Measurements from ENCODE around the gene CREBBP.

CREBBP gene

GRCh38 chr16:3770530-3770929 lies 110.0 kb downstream of the CREBBP start:
- Histone ChIP-seq H3K4me1 (ENCODE audit: control insufficient read depth, insufficient read depth, low read length, poor library complexity, severe bottlenecking) (no peaks in the 10 kb centered on the region), H3K9me3 (ENCODE audit: control insufficient read depth, low read length) (no peaks in the 10 kb centered on the region), H3K27me3 (replicated peaks; ENCODE audit: control insufficient read depth, insufficient read depth, low read length, poor library complexity, severe bottlenecking) (no peaks in the 10 kb centered on the region), H3K27ac (ENCODE audit: insufficient read depth, low read length, poor library complexity, severe bottlenecking) (no peak overlapping the region), H3K36me3 (ENCODE audit: control insufficient read depth, insufficient read depth, low read length) (peaks cover 84% of the 10 kb centered on the region), H3K4me3 (ENCODE audit: insufficient read depth, low read depth, low read length, poor library complexity, severe bottlenecking) (no peak overlapping the region)
- DNase-seq: no peak

GRCh38 chr16:3769942-3770341 lies 110.6 kb downstream of the CREBBP start:
- H3K36me3 ChIP-seq (ENCODE audit: control insufficient read depth, insufficient read depth, low read length): peaks cover 84% of the 10 kb centered on the region
- no peak overlapping the region for H3K27ac ChIP-seq (ENCODE audit: insufficient read depth, low read length, poor library complexity, severe bottlenecking)

GRCh38 chr16:3769013-3769412 lies 111.5 kb downstream of the CREBBP start:
- Histone ChIP-seq H3K9me3 (ENCODE audit: control insufficient read depth, low read length) (no peaks in the 10 kb centered on the region), H3K36me3 (ENCODE audit: control insufficient read depth, insufficient read depth, low read length) (peaks cover 84% of the 10 kb centered on the region), H3K27me3 (replicated peaks; ENCODE audit: control insufficient read depth, insufficient read depth, low read length, poor library complexity, severe bottlenecking) (no peaks in the 10 kb centered on the region), H3K27ac (ENCODE audit: insufficient read depth, low read length, poor library complexity, severe bottlenecking) (no peak overlapping the region), H3K4me1 (ENCODE audit: control insufficient read depth, insufficient read depth, low read length, poor library complexity, severe bottlenecking) (no peaks in the 10 kb centered on the region), H3K4me3 (ENCODE audit: insufficient read depth, low read depth, low read length, poor library complexity, severe bottlenecking) (no peak overlapping the region)
- no peak for DNase-seq

More at GRCh38 chr16:3769942-3770341, 110.6 kb downstream of the CREBBP start:
- DNase-seq: no peak
- Histone ChIP-seq H3K27me3 (replicated peaks; ENCODE audit: control insufficient read depth, insufficient read depth, low read length, poor library complexity, severe bottlenecking) (no peaks in the 10 kb centered on the region), H3K4me3 (ENCODE audit: insufficient read depth, low read depth, low read length, poor library complexity, severe bottlenecking) (no peak overlapping the region), H3K4me1 (ENCODE audit: control insufficient read depth, insufficient read depth, low read length, poor library complexity, severe bottlenecking) (no peaks in the 10 kb centered on the region), H3K9me3 (ENCODE audit: control insufficient read depth, low read length) (no peaks in the 10 kb centered on the region)

GRCh38 chr16:3767333-3767986 lies 113.1 kb downstream of the CREBBP start:
- Histone ChIP-seq H3K9me3 (ENCODE audit: control insufficient read depth, low read length) (no peaks in the 10 kb centered on the region), H3K36me3 (ENCODE audit: control insufficient read depth, insufficient read depth, low read length) (peaks cover 78% of the 10 kb centered on the region), H3K27me3 (replicated peaks; ENCODE audit: control insufficient read depth, insufficient read depth, low read length, poor library complexity, severe bottlenecking) (no peaks in the 10 kb centered on the region), H3K4me1 (ENCODE audit: control insufficient read depth, insufficient read depth, low read length, poor library complexity, severe bottlenecking) (no peaks in the 10 kb centered on the region), H3K27ac (ENCODE audit: insufficient read depth, low read length, poor library complexity, severe bottlenecking) (no peak overlapping the region), H3K4me3 (ENCODE audit: insufficient read depth, low read depth, low read length, poor library complexity, severe bottlenecking) (no peak overlapping the region)
- DNase-seq: no peak

- H3K27me3 ChIP-seq (replicated peaks; ENCODE audit: control insufficient read depth, insufficient read depth, low read length, poor library complexity, severe bottlenecking): no peaks in the 10 kb centered on the region
- H3K9me3 ChIP-seq (ENCODE audit: control insufficient read depth, low read length): no peaks in the 10 kb centered on the region
- no peaks in the 10 kb centered on the region for H3K4me1 ChIP-seq (ENCODE audit: control insufficient read depth, insufficient read depth, low read length, poor library complexity, severe bottlenecking)
- DNase-seq: no peak
- H3K27ac ChIP-seq (ENCODE audit: insufficient read depth, low read length, poor library complexity, severe bottlenecking): no peak overlapping the region
- H3K36me3 ChIP-seq (ENCODE audit: control insufficient read depth, insufficient read depth, low read length): peaks cover 87% of the 10 kb centered on the region
- H3K4me3 ChIP-seq (ENCODE audit: insufficient read depth, low read depth, low read length, poor library complexity, severe bottlenecking): no peak overlapping the region
These were observed 114.3 kb downstream of the CREBBP start for GRCh38 chr16:3766177-3766576.

GRCh38 chr16:3764409-3764808 lies 116.1 kb downstream of the CREBBP start:
- DNase-seq: no peak
- H3K36me3 ChIP-seq (ENCODE audit: control insufficient read depth, insufficient read depth, low read length): peaks cover 75% of the 10 kb centered on the region
- no peak overlapping the region for H3K27ac ChIP-seq (ENCODE audit: insufficient read depth, low read length, poor library complexity, severe bottlenecking)
- no peaks in the 10 kb centered on the region for H3K27me3 ChIP-seq (replicated peaks; ENCODE audit: control insufficient read depth, insufficient read depth, low read length, poor library complexity, severe bottlenecking)
- H3K4me1 ChIP-seq (ENCODE audit: control insufficient read depth, insufficient read depth, low read length, poor library complexity, severe bottlenecking): no peaks in the 10 kb centered on the region
- no peak overlapping the region for H3K4me3 ChIP-seq (ENCODE audit: insufficient read depth, low read depth, low read length, poor library complexity, severe bottlenecking)
- H3K9me3 ChIP-seq (ENCODE audit: control insufficient read depth, low read length): no peaks in the 10 kb centered on the region

GRCh38 chr16:3762107-3762750 lies 118.3 kb downstream of the CREBBP start:
- Histone ChIP-seq H3K4me3 (ENCODE audit: insufficient read depth, low read depth, low read length, poor library complexity, severe bottlenecking) (no peak overlapping the region), H3K4me1 (ENCODE audit: control insufficient read depth, insufficient read depth, low read length, poor library complexity, severe bottlenecking) (no peaks in the 10 kb centered on the region), H3K27ac (ENCODE audit: insufficient read depth, low read length, poor library complexity, severe bottlenecking) (no peak overlapping the region), H3K27me3 (replicated peaks; ENCODE audit: control insufficient read depth, insufficient read depth, low read length, poor library complexity, severe bottlenecking) (no peaks in the 10 kb centered on the region), H3K9me3 (ENCODE audit: control insufficient read depth, low read length) (no peaks in the 10 kb centered on the region), H3K36me3 (ENCODE audit: control insufficient read depth, insufficient read depth, low read length) (peaks cover 75% of the 10 kb centered on the region)
- DNase-seq: no peak

- Histone ChIP-seq H3K4me1 (ENCODE audit: control insufficient read depth, insufficient read depth, low read length, poor library complexity, severe bottlenecking) (no peaks in the 10 kb centered on the region), H3K27me3 (replicated peaks; ENCODE audit: control insufficient read depth, insufficient read depth, low read length, poor library complexity, severe bottlenecking) (no peaks in the 10 kb centered on the region), H3K36me3 (ENCODE audit: control insufficient read depth, insufficient read depth, low read length) (peaks cover 75% of the 10 kb centered on the region), H3K9me3 (ENCODE audit: control insufficient read depth, low read length) (no peaks in the 10 kb centered on the region), H3K27ac (ENCODE audit: insufficient read depth, low read length, poor library complexity, severe bottlenecking) (no peak overlapping the region), H3K4me3 (ENCODE audit: insufficient read depth, low read depth, low read length, poor library complexity, severe bottlenecking) (no peak overlapping the region)
- no peak for DNase-seq
These were observed 119.0 kb downstream of the CREBBP start for GRCh38 chr16:3761375-3762106.

- H3K9me3 ChIP-seq (ENCODE audit: control insufficient read depth, low read length): no peaks in the 10 kb centered on the region
- H3K27ac ChIP-seq (ENCODE audit: insufficient read depth, low read length, poor library complexity, severe bottlenecking): no peak overlapping the region
- no peaks in the 10 kb centered on the region for H3K27me3 ChIP-seq (replicated peaks; ENCODE audit: control insufficient read depth, insufficient read depth, low read length, poor library complexity, severe bottlenecking)
- H3K4me1 ChIP-seq (ENCODE audit: control insufficient read depth, insufficient read depth, low read length, poor library complexity, severe bottlenecking): no peaks in the 10 kb centered on the region
- no peak for DNase-seq
- H3K4me3 ChIP-seq (ENCODE audit: insufficient read depth, low read depth, low read length, poor library complexity, severe bottlenecking): no peak overlapping the region
- peaks cover 75% of the 10 kb centered on the region for H3K36me3 ChIP-seq (ENCODE audit: control insufficient read depth, insufficient read depth, low read length)
These were observed 120.0 kb downstream of the CREBBP start for GRCh38 chr16:3760518-3760917.

GRCh38 chr16:3759736-3760135 lies 120.8 kb downstream of the CREBBP start:
- H3K36me3 ChIP-seq (ENCODE audit: control insufficient read depth, insufficient read depth, low read length): peaks cover 72% of the 10 kb centered on the region
- no peak for DNase-seq
- H3K4me3 ChIP-seq (ENCODE audit: insufficient read depth, low read depth, low read length, poor library complexity, severe bottlenecking): no peak overlapping the region
- no peaks in the 10 kb centered on the region for H3K4me1 ChIP-seq (ENCODE audit: control insufficient read depth, insufficient read depth, low read length, poor library complexity, severe bottlenecking)
- no peaks in the 10 kb centered on the region for H3K27me3 ChIP-seq (replicated peaks; ENCODE audit: control insufficient read depth, insufficient read depth, low read length, poor library complexity, severe bottlenecking)
- H3K9me3 ChIP-seq (ENCODE audit: control insufficient read depth, low read length): no peaks in the 10 kb centered on the region
- H3K27ac ChIP-seq (ENCODE audit: insufficient read depth, low read length, poor library complexity, severe bottlenecking): no peak overlapping the region
